Right lobe of liver (tissue), 4 donors: Measurements from ENCODE around the gene GOLPH3.

Source experiments
- CTCF ChIP-seq, 4 donors: fragments of 200-600 bp in 3 of 4; fragments of 450-650 bp in 1 of 4; IDR thresholded peaks; one replicate each; pipeline versions ENCODE4 v1.5.1 to v1.8.0; 2016 to 2022; ENCODE audit warnings: antibody characterized with exemption in 4 of 4, mild to moderate bottlenecking in 2 of 4
- POLR2A ChIP-seq: fragments of 450-650 bp; IDR thresholded peaks from one replicate; pipeline ENCODE4 v1.6.1; 2017; ENCODE audit warnings: antibody characterized with exemption, mild to moderate bottlenecking
- donor health status: DM: no; HTN: no; CAD: no.
- donor health status: DM: no; HTN: no; CAD: no.
- donor health status: DM: no; HTN: yes; CAD: no.

GRCh38 chr5:32182463-32183063 lies 8.4 kb upstream of the GOLPH3 start:
- TF ChIP-seq CTCF (IDR thresholded peaks at IDR 0.05) (no peak), POLR2A (no peak)
